K562 (cell line): ENCODE data around the gene ARL3. TPM values are rescaled to one million over a fixed set of nuclear protein-coding genes. Genes with fewer than 3 reads are reported as not detected.

Experiments
- BMI1 ChIP-seq: fragments of 150-350 bp; IDR thresholded peaks from 2 replicates; pipeline ENCODE4 v1.6.1; 2014; ENCODE audit warnings: low read length
- CC2D1A ChIP-seq: fragments of 450-650 bp; IDR thresholded peaks from 2 replicates; pipeline ENCODE4 v1.6.1; 2017; ENCODE audit warnings: mild to moderate bottlenecking
- CEBPG ChIP-seq, 3 experiments: fragments of 200-800 bp in 1 of 3; sonication (Bioruptor generic) in 1 of 3; sonication (generic) in 1 of 3; formaldehyde crosslinking in 1 of 3; IDR thresholded peaks in 2 of 3; conservative IDR thresholded peaks in 1 of 3; 2 replicates each; pipeline versions ENCODE4 v1.6.1 to v1.8.0; 2016 to 2022; ENCODE audit warnings: missing compliant biosample characterization in 2 of 3, missing genetic modification characterization in 2 of 3, mild to moderate bottlenecking in 1 of 3, missing genetic modification reagents in 1 of 3
- EP400 ChIP-seq: fragments of 450-650 bp; IDR thresholded peaks from 2 replicates; pipeline ENCODE4 v1.6.1; 2017; ENCODE audit warnings: antibody characterized with exemption, mild to moderate bottlenecking, moderate library complexity
- FOXK1 ChIP-seq: sonication (generic); formaldehyde crosslinking; IDR thresholded peaks from 2 replicates; pipeline ENCODE4 v1.8.0; 2022; ENCODE audit warnings: missing genetic modification reagents, mild to moderate bottlenecking, borderline replicate concordance
- JUN ChIP-seq, 2 experiments: sonication (generic) in 1 of 2; formaldehyde crosslinking in 1 of 2; IDR thresholded peaks; 2 replicates each; pipeline versions ENCODE4 v1.6.1 to v1.8.0; 2012 to 2022; ENCODE audit warnings: borderline replicate concordance in 2 of 2, mild to moderate bottlenecking in 2 of 2, improper control_type of control experiment in 1 of 2, low read depth in 1 of 2, low read length in 1 of 2, missing genetic modification reagents in 1 of 2
- KLF16 ChIP-seq: IDR thresholded peaks from 2 replicates; pipeline ENCODE4 v1.6.1; 2016; ENCODE audit warnings: antibody characterized with exemption
- LEF1 ChIP-seq: fragments of 450-650 bp; IDR thresholded peaks from 2 replicates; pipeline ENCODE4 v1.6.1; 2016; ENCODE audit warnings: mild to moderate bottlenecking
- NFRKB ChIP-seq: fragments of 450-650 bp; IDR thresholded peaks from 2 replicates; pipeline ENCODE4 v1.6.1; 2016; ENCODE audit warnings: low read depth
- POLR2H ChIP-seq: IDR thresholded peaks from 2 replicates; pipeline ENCODE4 v1.6.1; 2016; ENCODE audit warnings: missing genetic modification characterization, low read depth, mild to moderate bottlenecking, control low read depth, missing compliant biosample characterization, moderate library complexity
- RBM17 ChIP-seq: fragments of 200-400 bp; formaldehyde crosslinking; IDR thresholded peaks from 2 replicates; pipeline ENCODE4 v1.6.1; 2017; ENCODE audit warnings: low read depth, mild to moderate bottlenecking, low read length, borderline replicate concordance
- SMARCE1 ChIP-seq: fragments of 450-650 bp; IDR thresholded peaks from 2 replicates; pipeline ENCODE4 v1.7.1; 2016; ENCODE audit warnings: mild to moderate bottlenecking
- SRF ChIP-seq, 2 experiments: fragments of 250-450, 450-650 bp in 1 of 2; sonication (Bioruptor Pico) in 1 of 2; sonication (generic) in 1 of 2; formaldehyde crosslinking; IDR thresholded peaks; 2 replicates each; pipeline versions ENCODE4 v1.5.0 to v1.5.1; 2020 to 2022; ENCODE audit warnings: mild to moderate bottlenecking in 1 of 2, missing genetic modification reagents in 1 of 2
- TEAD4 ChIP-seq, 2 experiments: sonication (generic) in 1 of 2; formaldehyde crosslinking in 1 of 2; IDR thresholded peaks; 2 replicates each; pipeline versions ENCODE4 v1.6.1 to v1.8.0; 2012 to 2022; ENCODE audit warnings: borderline replicate concordance in 1 of 2, inconsistent platforms in 1 of 2, low read length in 1 of 2, mild to moderate bottlenecking in 1 of 2, missing genetic modification reagents in 1 of 2
- VEZF1 ChIP-seq: fragments of 200-800 bp; sonication (Bioruptor generic); IDR thresholded peaks from 2 replicates; pipeline ENCODE4 v1.6.1; 2017; ENCODE audit warnings: missing genetic modification characterization, missing compliant biosample characterization
- ZFX ChIP-seq: sonication (generic); formaldehyde crosslinking; IDR thresholded peaks from 2 replicates; pipeline ENCODE4 v1.8.0; 2022; ENCODE audit warnings: mild to moderate bottlenecking, missing genetic modification reagents, moderate library complexity
- polyA plus RNA-seq, 8 experiments: library from polyadenylated mRNA; depleted of rRNA in 4 of 8; stranded (reverse) in 5 of 8; unstranded in 3 of 8; fragments of >200 nt; fragmentation: Nextera tagmentation in 2 of 8; fragmentation: Illumina TruSeq in 1 of 8; extraction: Ambion mirVana in 2 of 8; extraction: Trizol in 1 of 8; gene quantifications; 2 replicates each; pipeline versions ENCODE4 v1.2.1 to v1.2.3, GENCODE V29; 2011 to 2014; ENCODE audit warnings: inconsistent platforms in 1 of 8, missing spikeins in 1 of 8
- total RNA-seq, 7 experiments: library from RNA; depleted of rRNA in 6 of 7; stranded (reverse); fragments of >200 nt in 6 of 7; fragmentation: Illumina TruSeq in 2 of 7; extraction: Trizol in 2 of 7; gene quantifications; 2 replicates each; pipeline versions ENCODE4 v1.2.1 to v1.2.3, GENCODE V29; 2011 to 2021; ENCODE audit warnings: low replicate concordance in 1 of 7
- TF ChIP-seq, protein P1 (sequence below), 2 experiments: IDR thresholded peaks; 2 replicates each; pipeline ENCODE4 v1.6.1; 2011; ENCODE audit warnings: borderline replicate concordance in 1 of 2, control low read depth in 1 of 2, low read depth in 1 of 2, low read length in 1 of 2, mild to moderate bottlenecking in 1 of 2, mixed read lengths in 1 of 2, moderate library complexity in 1 of 2; ENCODE audit not compliant: insufficient read depth in 1 of 2, insufficient read length in 1 of 2, poor library complexity in 1 of 2, severe bottlenecking in 1 of 2; ENCODE audit errors: extremely low read depth in 1 of 2
- TF ChIP-seq, protein P2 (sequence below), 3 experiments: fragments of 200-800 bp in 1 of 3; fragments of 250-450 bp in 1 of 3; fragments of 450-650 bp in 1 of 3; sonication (Bioruptor Pico) in 1 of 3; sonication (Bioruptor generic) in 1 of 3; formaldehyde crosslinking in 1 of 3; IDR thresholded peaks; 2 replicates each; pipeline versions ENCODE4 v1.6.1 to v1.8.0; 2016 to 2022; ENCODE audit warnings: mild to moderate bottlenecking in 2 of 3, missing genetic modification characterization in 2 of 3, missing compliant biosample characterization in 1 of 3, moderate library complexity in 1 of 3

Gene ARL3
- total and polyA plus RNA-seq, 9 of the 15 experiments (the other 6 are each of a cell fraction or from before 2014, with no cell fraction given): 2.9 to 8.9 (median 4.8) TPM

DNA sequence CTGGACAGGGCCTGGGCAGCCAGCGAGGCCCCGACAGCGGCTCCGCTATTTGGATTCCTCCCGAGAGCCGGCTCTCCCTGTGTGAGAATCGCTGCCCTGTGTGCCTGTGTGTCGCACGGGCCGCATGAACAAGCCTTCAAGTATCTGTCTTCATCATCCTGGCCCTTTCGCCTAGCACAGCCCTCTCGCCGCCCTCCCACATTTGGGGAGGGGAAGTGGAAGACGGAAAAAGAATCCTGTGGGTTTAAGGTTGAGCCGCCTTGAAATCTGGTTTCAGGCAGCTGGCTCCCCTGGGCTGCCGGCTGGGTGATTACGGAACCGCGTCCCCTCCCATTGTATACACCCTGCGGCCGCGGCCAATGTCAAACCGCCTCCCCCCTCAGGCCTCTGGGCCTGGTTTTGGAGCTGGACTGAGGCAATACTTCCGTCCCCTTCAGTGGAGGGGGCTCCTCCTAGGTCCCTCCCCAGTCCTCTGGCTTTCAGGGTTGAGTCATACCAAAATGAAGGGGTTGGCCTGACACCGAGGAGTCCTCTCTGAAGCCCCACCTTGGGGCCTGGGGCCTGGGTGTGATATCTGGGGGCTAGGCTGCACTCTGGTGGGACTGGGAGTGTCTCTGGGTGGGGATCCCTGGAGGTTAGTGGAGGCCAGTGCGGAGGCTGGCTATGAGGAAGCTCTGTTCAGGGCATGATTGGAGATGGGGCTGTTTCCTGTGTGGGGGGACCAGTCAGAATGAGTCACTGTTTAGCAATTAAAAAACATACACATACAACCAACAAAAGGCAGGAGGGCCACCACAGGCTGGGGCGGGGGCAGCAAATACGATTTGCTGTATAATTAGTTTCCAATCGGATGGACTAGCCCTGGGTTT lies 68.2 kb downstream of the ARL3 start (continued):
- TF ChIP-seq VEZF1 (CRISPR knock-in tag) (peak; percentile 91), ZFX (CRISPR knock-in tag) (peak; percentile 91), CC2D1A (0 out of 2 replicates have a peak, but pooled peaks have one; percentile 26), POLR2H (tag) (peak; percentile 61), EP400 (peak; percentile 65), SRF (CRISPR knock-in tag; IDR thresholded peaks at IDR 0.05) (peak in 1 of 2 experiments; percentile 23; a peak in 1 of 4 replicates), TEAD4 (IDR thresholded peaks at IDR 0.05; ENCODE audit: low read length) (0 out of 2 replicates have a peak, but pooled peaks have one; percentile 4), TEAD4 (CRISPR knock-in tag; IDR thresholded peaks at IDR 0.05; ENCODE audit: borderline replicate concordance) (no peak), NFRKB (peak; percentile 83; the same call in 1 of the 2 replicates), FOXK1 (CRISPR knock-in tag) (no peak), RBM17 (no peak), BMI1 (no peak), KLF16 (peak; percentile 84), SMARCE1 (peak; percentile 74), CEBPG (CRISPR knock-in tag; IDR thresholded peaks at IDR 0.05) (peak; percentile 77), CEBPG (tag; conservative IDR thresholded peaks at IDR 0.05 in 1 of 2, IDR thresholded peaks at IDR 0.05 in 1 of 2) (peak; percentile 69 to 75), LEF1 (peak; percentile 65), JUN (IDR thresholded peaks at IDR 0.05; ENCODE audit: borderline replicate concordance, low read depth, low read length) (peak; percentile 50; the same call in 1 of the 2 replicates), JUN (CRISPR knock-in tag; IDR thresholded peaks at IDR 0.05; ENCODE audit: borderline replicate concordance) (no peak; the same call in 1 of the 2 replicates)
- TF ChIP-seq, protein P1, sequence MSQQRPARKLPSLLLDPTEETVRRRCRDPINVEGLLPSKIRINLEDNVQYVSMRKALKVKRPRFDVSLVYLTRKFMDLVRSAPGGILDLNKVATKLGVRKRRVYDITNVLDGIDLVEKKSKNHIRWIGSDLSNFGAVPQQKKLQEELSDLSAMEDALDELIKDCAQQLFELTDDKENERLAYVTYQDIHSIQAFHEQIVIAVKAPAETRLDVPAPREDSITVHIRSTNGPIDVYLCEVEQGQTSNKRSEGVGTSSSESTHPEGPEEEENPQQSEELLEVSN (IDR thresholded peaks at IDR 0.05; ENCODE audit: borderline replicate concordance in 1 of 2, extremely low read depth in 1 of 2, insufficient read depth in 1 of 2, insufficient read length in 1 of 2, low read depth in 1 of 2, low read length in 1 of 2, poor library complexity in 1 of 2, severe bottlenecking in 1 of 2): peak in 1 of 2 experiments; percentile 13
- TF ChIP-seq, protein P2, sequence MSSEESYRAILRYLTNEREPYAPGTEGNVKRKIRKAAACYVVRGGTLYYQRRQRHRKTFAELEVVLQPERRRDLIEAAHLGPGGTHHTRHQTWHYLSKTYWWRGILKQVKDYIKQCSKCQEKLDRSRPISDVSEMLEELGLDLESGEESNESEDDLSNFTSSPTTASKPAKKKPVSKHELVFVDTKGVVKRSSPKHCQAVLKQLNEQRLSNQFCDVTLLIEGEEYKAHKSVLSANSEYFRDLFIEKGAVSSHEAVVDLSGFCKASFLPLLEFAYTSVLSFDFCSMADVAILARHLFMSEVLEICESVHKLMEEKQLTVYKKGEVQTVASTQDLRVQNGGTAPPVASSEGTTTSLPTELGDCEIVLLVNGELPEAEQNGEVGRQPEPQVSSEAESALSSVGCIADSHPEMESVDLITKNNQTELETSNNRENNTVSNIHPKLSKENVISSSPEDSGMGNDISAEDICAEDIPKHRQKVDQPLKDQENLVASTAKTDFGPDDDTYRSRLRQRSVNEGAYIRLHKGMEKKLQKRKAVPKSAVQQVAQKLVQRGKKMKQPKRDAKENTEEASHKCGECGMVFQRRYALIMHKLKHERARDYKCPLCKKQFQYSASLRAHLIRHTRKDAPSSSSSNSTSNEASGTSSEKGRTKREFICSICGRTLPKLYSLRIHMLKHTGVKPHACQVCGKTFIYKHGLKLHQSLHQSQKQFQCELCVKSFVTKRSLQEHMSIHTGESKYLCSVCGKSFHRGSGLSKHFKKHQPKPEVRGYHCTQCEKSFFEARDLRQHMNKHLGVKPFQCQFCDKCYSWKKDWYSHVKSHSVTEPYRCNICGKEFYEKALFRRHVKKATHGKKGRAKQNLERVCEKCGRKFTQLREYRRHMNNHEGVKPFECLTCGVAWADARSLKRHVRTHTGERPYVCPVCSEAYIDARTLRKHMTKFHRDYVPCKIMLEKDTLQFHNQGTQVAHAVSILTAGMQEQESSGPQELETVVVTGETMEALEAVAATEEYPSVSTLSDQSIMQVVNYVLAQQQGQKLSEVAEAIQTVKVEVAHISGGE (CRISPR knock-in tag; IDR thresholded peaks at IDR 0.05): peak in 1 of 3 experiments; percentile 57; a peak in 1 of 6 replicates
